Astrocyte (in vitro differentiated cells and primary cell): ENCODE results near the gene POLR2E. TPM values are rescaled to one million over a fixed set of nuclear protein-coding genes. Genes with fewer than 3 reads are reported as not detected.

Experiments used
- DNase-seq: peaks from one replicate; pipeline ENCODE4 v3.0.0-alpha.2; 2010; ENCODE audit warnings: low read depth
- FAIRE-seq: peaks from 2 replicates; lab custom pipeline; 2011; peaks lifted over from hg19 to GRCh38; lab: Jason Lieb, UNC
- H2AFZ ChIP-seq: 2 replicates; pipeline ENCODE4 v1.6.0; 2012; ENCODE audit warnings: low read depth, low read length, inconsistent platforms
- H3K27ac ChIP-seq: 2 replicates; pipeline ENCODE4 v1.5.1; 2011; ENCODE audit warnings: low read depth, low read length, inconsistent platforms
- H3K27me3 ChIP-seq: 2 replicates; pipeline ENCODE4 v1.6.0; 2011; ENCODE audit warnings: low read length, inconsistent platforms; ENCODE audit not compliant: insufficient read depth
- H3K36me3 ChIP-seq: 2 replicates; pipeline ENCODE4 v1.5.1; 2011; ENCODE audit warnings: low read length, inconsistent platforms; ENCODE audit not compliant: insufficient read depth
- H3K4me1 ChIP-seq: 2 replicates; pipeline ENCODE4 v1.5.1; 2011; ENCODE audit warnings: low read length, inconsistent platforms; ENCODE audit not compliant: insufficient read depth
- H3K4me2 ChIP-seq: 2 replicates; pipeline ENCODE4 v1.6.0; 2012; ENCODE audit warnings: low read length, inconsistent platforms
- H3K4me3 ChIP-seq: 2 replicates; pipeline ENCODE4 v1.5.1; 2011; ENCODE audit warnings: low read depth, mild to moderate bottlenecking, low read length, inconsistent platforms; ENCODE audit not compliant: insufficient read depth
- H3K79me2 ChIP-seq: 2 replicates; pipeline ENCODE4 v1.6.0; 2012; ENCODE audit warnings: mild to moderate bottlenecking, low read length, inconsistent platforms; ENCODE audit not compliant: insufficient read depth
- H3K9ac ChIP-seq: 2 replicates; pipeline ENCODE4 v1.6.0; 2012; ENCODE audit warnings: mild to moderate bottlenecking, low read length, inconsistent platforms
- H3K9me3 ChIP-seq: 2 replicates; pipeline ENCODE4 v1.5.1; 2012; ENCODE audit warnings: low read depth, mild to moderate bottlenecking, low read length, inconsistent platforms; ENCODE audit not compliant: insufficient read depth
- H4K20me1 ChIP-seq: 2 replicates; pipeline ENCODE4 v1.6.0; 2012; ENCODE audit warnings: low read length, inconsistent platforms; ENCODE audit not compliant: insufficient read depth
- H3K27ac Mint-ChIP-seq: one replicate; pipeline ENCODE4 v1.8.0; 2021; ENCODE audit warnings: mild to moderate bottlenecking, mixed read lengths; ENCODE audit not compliant: unreplicated experiment
- H3K27me3 Mint-ChIP-seq: one replicate; pipeline ENCODE4 v1.8.0; 2021; ENCODE audit warnings: low read depth, mixed read lengths; ENCODE audit not compliant: unreplicated experiment
- H3K36me3 Mint-ChIP-seq: one replicate; pipeline ENCODE4 v1.8.0; 2021; ENCODE audit warnings: low read depth, mixed read lengths; ENCODE audit not compliant: unreplicated experiment
- H3K4me1 Mint-ChIP-seq: one replicate; pipeline ENCODE4 v1.8.0; 2021; ENCODE audit warnings: low read depth, mixed read lengths; ENCODE audit not compliant: unreplicated experiment
- H3K4me3 Mint-ChIP-seq: one replicate; pipeline ENCODE4 v1.8.0; 2021; ENCODE audit warnings: mild to moderate bottlenecking, moderate library complexity, mixed read lengths; ENCODE audit not compliant: unreplicated experiment
- H3K9me3 Mint-ChIP-seq: one replicate; pipeline ENCODE4 v1.8.0; 2021; ENCODE audit warnings: mild to moderate bottlenecking, mixed read lengths; ENCODE audit not compliant: unreplicated experiment
- EZH2 ChIP-seq: IDR thresholded peaks from 2 replicates; pipeline ENCODE4 v1.6.1; 2012; ENCODE audit warnings: mild to moderate bottlenecking, low read length, inconsistent platforms; ENCODE audit not compliant: insufficient read depth
- total RNA-seq: library from RNA; stranded (reverse); gene quantifications from 2 replicates; pipeline ENCODE4 v1.2.1, GENCODE V29; 2021
- TF ChIP-seq, protein P1 (sequence below): IDR thresholded peaks from 2 replicates; pipeline ENCODE4 v1.5.1; 2011; ENCODE audit warnings: low read depth, mild to moderate bottlenecking, inconsistent platforms, low read length, moderate library complexity; ENCODE audit not compliant: insufficient read depth

Gene POLR2E
- total RNA-seq, 1 donor from 2014 or later: 207 TPM

- no peak for TF ChIP-seq EZH2
- TF ChIP-seq, protein P1, sequence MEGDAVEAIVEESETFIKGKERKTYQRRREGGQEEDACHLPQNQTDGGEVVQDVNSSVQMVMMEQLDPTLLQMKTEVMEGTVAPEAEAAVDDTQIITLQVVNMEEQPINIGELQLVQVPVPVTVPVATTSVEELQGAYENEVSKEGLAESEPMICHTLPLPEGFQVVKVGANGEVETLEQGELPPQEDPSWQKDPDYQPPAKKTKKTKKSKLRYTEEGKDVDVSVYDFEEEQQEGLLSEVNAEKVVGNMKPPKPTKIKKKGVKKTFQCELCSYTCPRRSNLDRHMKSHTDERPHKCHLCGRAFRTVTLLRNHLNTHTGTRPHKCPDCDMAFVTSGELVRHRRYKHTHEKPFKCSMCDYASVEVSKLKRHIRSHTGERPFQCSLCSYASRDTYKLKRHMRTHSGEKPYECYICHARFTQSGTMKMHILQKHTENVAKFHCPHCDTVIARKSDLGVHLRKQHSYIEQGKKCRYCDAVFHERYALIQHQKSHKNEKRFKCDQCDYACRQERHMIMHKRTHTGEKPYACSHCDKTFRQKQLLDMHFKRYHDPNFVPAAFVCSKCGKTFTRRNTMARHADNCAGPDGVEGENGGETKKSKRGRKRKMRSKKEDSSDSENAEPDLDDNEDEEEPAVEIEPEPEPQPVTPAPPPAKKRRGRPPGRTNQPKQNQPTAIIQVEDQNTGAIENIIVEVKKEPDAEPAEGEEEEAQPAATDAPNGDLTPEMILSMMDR: no peak
- H3K27ac Mint-ChIP-seq: no peak overlapping the region
- Histone ChIP-seq H3K79me2 (no peaks in the 10 kb centered on the region), H3K27me3 (peaks cover 26% of the 10 kb centered on the region), H3K9me3 (no peaks in the 10 kb centered on the region), H3K4me3 (no peak overlapping the region), H3K4me2 (no peak overlapping the region), H2AFZ (no peak overlapping the region), H3K27ac (no peak overlapping the region), H3K4me1 (no peaks in the 10 kb centered on the region), H4K20me1 (no peaks in the 10 kb centered on the region), H3K9ac (no peak overlapping the region), H3K36me3 (no peaks in the 10 kb centered on the region)
- H3K4me3 Mint-ChIP-seq: no peak overlapping the region
- DNase-seq (no peak), FAIRE-seq (no peak)
- peaks cover 26% of the 10 kb centered on the region for H3K27me3 Mint-ChIP-seq
- no peaks in the 10 kb centered on the region for H3K9me3 Mint-ChIP-seq
- H3K36me3 Mint-ChIP-seq: peaks cover 2% of the 10 kb centered on the region
- H3K4me1 Mint-ChIP-seq: no peaks in the 10 kb centered on the region
Observed at GRCh38 chr19:1073956-1074517, 21.1 kb downstream of the POLR2E start.

- Mint-ChIP-seq H3K27me3 (peaks cover 32% of the 10 kb centered on the region), H3K9me3 (no peaks in the 10 kb centered on the region), H3K36me3 (peaks cover 2% of the 10 kb centered on the region), H3K27ac (peak overlapping the region; percentile 41), H3K4me3 (no peak overlapping the region), H3K4me1 (no peaks in the 10 kb centered on the region)
- no peak for DNase-seq
- Histone ChIP-seq H4K20me1 (no peaks in the 10 kb centered on the region), H3K36me3 (no peaks in the 10 kb centered on the region), H3K4me3 (no peak overlapping the region), H3K27me3 (peaks cover 31% of the 10 kb centered on the region), H2AFZ (no peak overlapping the region), H3K9me3 (no peaks in the 10 kb centered on the region), H3K4me2 (no peak overlapping the region), H3K79me2 (no peaks in the 10 kb centered on the region), H3K27ac (no peak overlapping the region), H3K4me1 (no peaks in the 10 kb centered on the region), H3K9ac (no peak overlapping the region)
- TF ChIP-seq, protein P1: no peak
- TF ChIP-seq EZH2: no peak
- no peak for FAIRE-seq
Observed at GRCh38 chr19:1073063-1073955, 21.9 kb downstream of the POLR2E start.
